Erythroblast (primary cell): ENCODE data around the gene ABCA7.

Source experiments
- GATA1 ChIP-seq: IDR thresholded peaks from 2 replicates; pipeline ENCODE4 v1.6.1; 2011; ENCODE audit warnings: low read depth, mild to moderate bottlenecking, control low read depth, low read length, moderate library complexity
- POLR2A ChIP-seq: IDR thresholded peaks from 2 replicates; pipeline ENCODE4 v1.6.1; 2011; ENCODE audit warnings: mild to moderate bottlenecking, low read length

GRCh38 chr19:1082165-1082927 is 42.4 kb downstream of the ABCA7 start:
- TF ChIP-seq POLR2A (no peak), GATA1 (no peak)
